A204.1 (cell line): ENCODE results near the gene EDDM3A.
"Not testable (repeated sequence)": the region's sequence is repeated elsewhere in the genome, so short reads cannot be mapped to it uniquely, and the experiment has no call there.

Source experiments
- FAIRE-seq: peaks from 2 replicates; lab custom pipeline; 2012; peaks lifted over from hg19 to GRCh38; lab: Jason Lieb, UNC

The EDDM3A gene

DNA sequence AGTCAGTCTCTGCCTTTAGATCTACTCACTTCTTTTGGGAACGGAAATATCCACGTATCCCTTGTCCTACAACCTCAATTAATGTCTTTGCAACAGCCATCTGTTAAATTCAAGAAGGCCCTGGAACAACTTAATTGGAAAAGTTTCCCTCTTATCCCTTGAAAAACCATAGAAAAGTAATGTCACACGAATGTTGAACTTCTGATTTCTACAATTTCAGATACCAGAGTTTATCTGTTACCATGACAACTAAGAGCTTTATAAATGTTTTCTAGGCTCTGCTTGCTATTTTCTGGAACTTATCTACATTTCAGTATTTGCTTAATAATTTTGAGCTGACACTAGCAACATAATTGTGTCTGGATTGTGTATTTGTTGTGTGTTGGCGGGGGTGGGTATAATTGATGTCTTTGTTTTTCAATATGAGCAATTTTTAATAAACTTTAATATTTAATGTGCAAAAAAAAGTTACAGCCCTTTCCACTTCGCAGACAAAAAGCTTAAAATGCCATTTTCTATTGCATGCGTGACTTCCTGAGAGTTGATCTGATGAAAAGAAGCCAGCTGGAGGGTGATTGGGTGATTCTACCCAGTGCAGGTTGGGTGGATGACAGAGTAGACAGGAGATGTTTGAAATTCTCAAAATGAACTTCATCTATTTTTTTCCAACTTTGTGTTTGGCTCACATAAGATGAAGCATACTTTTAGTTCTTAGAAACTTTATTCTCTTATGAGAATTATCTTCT lies 11.8 kb upstream of the EDDM3A start:
- no peak for FAIRE-seq

DNA sequence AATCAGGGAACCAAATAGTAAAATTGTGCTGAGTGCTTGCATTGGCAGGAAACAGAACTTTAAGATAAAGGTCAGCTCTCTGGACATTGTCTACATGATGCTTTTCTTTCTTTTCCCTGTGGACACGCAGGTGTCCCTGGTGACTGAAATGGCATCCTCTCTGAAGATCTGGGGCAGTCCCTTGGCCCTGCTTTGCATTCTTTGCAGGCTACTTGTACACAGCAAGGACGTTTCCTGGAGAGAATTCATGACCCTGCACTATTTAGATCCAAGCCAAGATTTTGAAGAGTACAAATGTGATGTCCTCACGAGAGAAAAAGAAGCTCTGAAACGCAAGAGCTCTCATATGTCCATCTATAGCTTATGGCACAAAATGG lies 11.3 kb upstream of the EDDM3A start:
- no peak for FAIRE-seq

DNA sequence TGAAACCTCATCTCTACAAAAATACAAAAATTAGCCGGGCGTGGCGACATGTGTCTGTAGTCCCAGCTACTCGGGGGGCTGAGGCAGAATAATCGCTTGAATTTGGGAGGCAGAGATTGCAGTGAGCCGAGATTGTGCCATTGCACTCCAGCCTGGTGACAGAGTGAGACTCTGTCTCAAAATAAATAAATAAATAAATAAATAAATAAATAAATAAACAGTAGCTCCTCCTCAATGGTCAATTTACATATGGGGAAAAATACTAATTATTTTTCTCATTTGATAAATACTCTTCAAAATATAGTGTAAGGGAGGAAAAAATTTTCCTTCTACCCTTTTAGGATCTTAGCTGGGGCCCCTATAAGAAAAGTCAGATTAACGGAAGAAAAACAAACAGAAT lies 7.4 kb upstream of the EDDM3A start:
- not testable (repeated sequence) for FAIRE-seq

DNA sequence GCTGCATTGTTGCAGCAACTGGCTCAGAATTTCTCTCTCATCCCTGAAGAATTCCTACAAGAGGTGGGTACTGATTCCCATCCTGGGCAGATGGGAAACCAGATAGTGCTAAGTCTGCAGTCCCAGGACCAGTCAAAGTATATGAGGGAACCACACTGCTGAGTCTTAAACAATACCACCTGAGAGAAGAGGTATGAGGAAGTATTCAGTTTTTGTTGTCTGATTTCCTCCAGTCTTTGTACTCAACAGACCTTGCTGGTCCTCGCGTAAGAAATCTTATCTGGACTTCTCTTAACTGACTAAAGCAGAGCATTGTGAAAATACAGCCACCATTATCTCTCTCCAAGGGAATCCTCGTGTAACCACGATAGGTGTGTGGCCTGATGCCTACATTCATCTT lies 3.6 kb upstream of the EDDM3A start:
- no peak for FAIRE-seq

DNA sequence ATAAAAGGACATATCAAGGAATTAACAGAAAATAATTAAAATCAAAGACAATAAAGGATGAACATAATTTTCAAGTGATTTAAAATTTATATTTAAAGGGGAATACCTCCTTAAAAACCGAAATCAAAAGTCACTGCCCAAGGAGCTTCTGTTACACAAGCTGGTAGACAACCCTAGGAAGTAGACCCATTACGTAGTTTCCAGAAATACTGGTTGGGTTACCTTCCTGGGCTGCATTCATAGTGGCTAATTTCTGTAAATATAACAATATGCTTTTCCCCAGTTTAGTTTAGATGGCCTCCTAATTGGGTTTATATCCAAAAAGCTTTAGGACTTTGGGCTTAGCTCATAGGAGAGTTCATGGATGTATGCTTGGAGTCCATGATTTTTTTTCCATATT lies 2.1 kb upstream of the EDDM3A start:
- FAIRE-seq: no peak

DNA sequence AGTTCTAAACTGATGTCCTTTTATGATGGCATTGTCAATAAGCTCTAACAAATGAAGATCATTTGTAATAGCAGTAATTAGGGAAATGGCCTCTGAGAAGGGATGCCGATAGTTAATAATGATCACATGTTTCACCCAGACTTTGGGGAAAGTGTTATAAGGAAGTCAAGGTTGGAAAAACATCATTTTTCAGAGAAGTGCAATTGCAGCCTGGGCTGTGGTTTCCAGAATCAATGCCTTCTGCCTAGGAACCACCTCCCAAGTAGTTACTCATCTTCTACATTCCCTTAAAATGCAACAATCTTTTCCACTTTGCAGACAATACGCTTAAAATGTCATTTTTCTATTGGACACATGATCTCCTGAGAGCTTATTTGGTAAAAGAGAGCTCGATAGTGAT lies 879 bp downstream of the EDDM3A start:
- no peak for FAIRE-seq

DNA sequence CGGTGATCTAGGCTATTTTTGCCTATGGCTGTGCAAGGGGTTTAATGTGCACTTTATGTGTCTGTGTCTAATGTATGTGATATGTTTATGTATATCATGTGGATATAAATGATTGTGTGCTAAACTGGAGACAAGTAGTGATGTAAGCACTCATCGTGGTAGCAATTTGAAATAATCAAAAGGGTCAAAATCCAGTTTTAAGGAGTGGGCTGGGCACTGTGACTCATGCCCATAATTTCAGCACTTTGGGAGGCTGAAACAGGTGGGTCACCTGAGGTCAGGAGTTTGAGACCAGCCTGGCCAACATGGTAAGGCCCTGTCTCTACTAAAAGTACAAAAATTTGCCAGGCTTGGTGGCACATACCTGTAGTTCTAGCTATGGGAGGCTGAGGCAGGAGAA lies 2.8 kb downstream of the EDDM3A start:
- no peak for FAIRE-seq

DNA sequence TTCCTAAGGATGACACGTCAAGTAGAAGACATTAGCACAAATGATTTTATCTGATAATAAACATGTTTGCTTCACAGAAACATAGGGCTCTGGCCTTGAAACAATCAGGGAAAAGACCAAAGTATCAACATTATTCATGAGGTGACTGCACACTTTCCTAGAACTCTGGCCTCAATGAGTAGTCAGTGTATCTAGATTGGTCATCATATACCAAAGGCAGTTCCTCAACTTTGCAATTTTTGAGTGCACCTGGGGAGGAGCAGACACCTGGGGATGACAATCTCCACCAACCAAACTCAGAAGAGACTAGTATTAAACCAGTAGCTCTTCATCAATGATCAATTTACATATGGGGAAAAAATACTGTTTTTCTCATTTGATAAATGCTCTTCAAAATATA lies 4.5 kb downstream of the EDDM3A start:
- no peak for FAIRE-seq

GRCh38 chr14:20751963-20752562 lies 6.4 kb downstream of the EDDM3A start:
- FAIRE-seq: no peak

- no peak for FAIRE-seq
These were observed 8.6 kb downstream of the EDDM3A start for GRCh38 chr14:20754308-20754707.

DNA sequence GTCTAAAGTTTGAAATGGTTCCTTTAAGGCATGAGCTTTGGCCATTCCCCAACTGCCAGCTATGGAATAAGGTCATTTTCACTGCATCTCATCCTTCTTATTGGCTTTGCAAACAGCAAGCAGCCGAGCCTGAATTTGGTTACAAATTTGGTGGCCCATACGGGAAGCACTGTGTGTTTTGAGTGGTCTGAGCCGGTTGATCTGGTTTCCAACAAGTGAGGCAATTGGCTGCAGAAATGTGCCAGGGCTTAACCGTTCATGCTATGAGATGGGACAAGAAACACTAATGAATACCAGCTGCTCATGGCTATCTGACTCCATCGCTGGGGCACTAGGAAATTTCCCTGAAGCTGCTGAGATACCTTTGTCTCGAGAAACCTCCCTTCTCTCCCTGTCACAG lies 9.3 kb downstream of the EDDM3A start:
- no peak for FAIRE-seq

DNA sequence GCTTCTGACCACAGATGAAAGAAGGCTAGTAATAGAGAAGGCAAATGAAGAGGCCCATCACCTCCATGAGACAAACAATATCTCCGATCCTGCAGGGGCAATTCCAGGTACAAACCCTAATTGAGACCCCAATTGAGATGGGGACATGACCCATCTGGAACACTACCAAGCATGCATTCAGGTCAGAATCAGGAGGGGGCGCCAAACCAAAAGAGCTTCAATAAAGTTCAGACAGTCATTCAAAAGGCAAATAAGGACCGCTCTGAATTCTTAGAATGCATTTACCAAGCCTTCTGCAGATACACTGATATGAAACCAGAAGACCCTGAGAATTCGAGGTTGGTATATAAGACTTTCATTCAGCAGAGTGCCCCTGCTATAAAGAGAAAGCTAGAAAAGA lies 12.3 kb downstream of the EDDM3A start:
- FAIRE-seq: no peak

DNA sequence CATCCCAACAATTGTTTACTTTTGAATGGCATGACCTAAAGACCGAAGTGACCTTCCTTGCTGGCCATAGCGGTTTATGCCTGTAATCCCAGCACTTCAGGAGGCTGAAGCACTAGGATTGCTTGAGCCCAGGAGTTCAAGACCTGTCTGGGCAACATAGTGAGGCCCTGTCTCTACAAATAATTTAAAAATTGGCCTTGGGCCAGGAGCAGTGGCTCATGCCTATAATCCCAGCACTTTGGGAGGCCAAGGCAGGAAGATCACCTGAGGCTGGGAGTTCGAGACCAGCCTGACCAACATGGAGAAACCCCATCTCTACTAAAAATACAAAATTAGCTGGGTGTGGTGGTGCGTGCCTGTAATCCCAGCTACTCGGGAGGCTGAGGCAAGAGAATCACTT lies 13.8 kb downstream of the EDDM3A start:
- not testable (repeated sequence) for FAIRE-seq

GRCh38 chr14:20760950-20761349 lies 15.3 kb downstream of the EDDM3A start:
- FAIRE-seq: no peak

DNA sequence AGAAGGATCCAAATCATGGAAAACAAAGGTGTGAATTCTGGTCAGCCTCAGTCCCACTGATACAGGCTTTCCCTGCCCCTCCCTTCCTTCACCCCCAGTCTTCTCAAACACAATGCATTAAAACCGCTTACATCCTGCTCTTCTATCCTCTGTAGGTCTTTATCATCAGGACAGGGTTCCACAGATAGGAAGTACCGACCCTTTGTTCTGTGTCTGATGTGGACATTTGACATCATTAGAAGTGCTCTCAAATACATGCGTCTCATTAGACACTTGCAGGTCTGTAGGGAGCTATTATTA lies 22.9 kb downstream of the EDDM3A start:
- no peak for FAIRE-seq

DNA sequence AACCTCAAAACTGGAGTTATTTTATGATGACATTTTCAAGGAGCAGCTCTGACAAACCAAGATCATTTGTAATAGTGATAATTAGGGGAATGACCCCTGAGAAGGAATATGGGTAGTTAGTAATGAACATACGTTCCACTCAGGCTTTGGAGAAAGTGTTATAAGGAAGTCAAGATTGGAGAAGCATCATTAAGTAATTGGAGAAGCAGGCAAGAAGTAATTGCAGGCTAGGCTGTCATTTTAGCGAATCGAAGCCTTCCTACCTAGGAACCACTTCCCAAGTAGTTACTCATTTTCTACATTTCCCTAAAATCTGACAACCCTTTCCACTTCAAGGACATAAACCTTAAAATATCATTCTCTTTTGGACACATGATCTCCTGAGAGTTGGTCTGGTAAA lies 23.7 kb downstream of the EDDM3A start:
- FAIRE-seq: no peak

DNA sequence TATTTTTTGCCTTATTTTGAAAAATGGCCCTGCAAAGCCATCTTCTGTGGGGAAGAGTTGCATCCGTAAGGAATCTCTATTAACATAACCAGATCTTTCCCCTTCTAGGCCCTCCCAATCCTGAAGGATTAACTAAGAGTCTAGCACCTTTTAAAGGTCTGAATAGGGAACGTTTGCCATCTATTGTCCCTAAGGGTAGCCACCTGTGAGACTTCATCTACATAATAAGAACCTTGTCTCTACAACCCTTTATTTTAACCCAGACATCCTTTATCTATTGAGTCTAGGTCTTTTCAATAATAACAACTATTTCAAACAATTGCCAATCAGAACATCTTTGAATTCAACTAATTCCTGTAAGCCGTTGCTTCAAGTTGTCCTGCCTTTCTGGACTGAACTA lies 27.0 kb downstream of the EDDM3A start:
- no peak for FAIRE-seq

GRCh38 chr14:20774258-20774824 lies 28.7 kb downstream of the EDDM3A start:
- no peak for FAIRE-seq

- no peak for FAIRE-seq
These were observed 29.4 kb downstream of the EDDM3A start for GRCh38 chr14:20775043-20775442.

DNA sequence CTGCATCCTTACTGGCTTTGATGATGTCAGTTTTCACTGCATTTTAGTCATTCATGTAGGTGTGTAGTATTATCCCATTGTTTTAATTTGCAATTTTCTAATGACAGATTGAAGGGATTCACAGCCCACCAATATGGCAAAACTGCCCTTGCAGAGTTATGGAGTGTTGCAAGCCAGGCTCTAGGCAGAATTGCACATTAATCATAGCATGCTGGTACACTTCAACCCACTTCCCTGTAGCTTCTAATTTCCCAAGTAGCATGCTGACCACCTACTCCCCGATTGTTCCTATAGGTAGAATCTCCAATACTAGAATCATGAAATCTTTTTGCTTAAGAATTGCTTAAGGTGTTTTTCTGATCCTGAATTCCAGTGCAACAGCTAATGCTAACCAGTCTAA lies 30.2 kb downstream of the EDDM3A start:
- no peak for FAIRE-seq

DNA sequence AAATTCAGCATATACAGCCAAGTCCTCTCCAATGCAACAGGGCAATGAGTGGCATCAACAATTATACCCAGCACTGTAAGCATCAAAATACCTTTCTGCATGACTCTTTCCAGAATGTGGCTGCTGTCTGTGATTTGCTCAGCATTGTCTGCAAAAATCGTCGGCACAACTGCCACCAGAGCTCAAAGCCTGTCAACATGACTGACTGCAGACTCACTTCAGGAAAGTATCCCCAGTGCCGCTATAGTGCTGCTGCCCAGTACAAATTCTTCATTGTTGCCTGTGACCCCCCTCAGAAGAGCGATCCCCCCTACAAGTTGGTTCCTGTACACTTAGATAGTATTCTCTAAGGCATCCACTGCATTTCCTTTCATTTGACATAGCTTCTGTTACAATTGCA lies 36.1 kb downstream of the EDDM3A start:
- FAIRE-seq: no peak

DNA sequence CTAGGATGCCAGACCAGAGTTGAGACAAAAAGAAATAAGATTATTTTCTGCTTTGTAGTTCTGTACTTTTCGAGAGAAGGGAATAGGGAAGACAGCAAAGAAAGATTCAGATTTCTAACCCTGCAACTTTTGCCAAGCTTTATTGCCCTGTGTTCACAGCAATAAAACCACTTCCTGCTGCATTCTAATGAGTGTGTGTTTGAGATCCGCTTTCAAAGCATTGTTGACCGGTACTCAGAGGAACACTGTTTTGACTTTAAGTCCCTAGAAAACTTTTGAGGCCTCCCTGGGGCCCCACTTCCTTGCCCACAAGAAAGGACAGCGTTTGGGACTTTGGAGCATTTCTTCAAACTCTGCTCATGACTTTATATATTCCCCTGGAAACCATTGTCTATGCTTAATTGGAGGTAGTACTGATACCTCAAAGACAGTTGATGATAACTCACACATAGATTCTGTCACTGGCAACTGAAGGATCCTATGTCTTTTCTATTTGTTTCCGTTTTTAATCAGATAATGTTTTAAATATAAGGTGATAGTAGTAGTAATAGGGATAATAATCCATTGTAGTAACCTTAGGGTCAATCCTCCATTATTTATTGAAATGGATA lies 36.7 kb downstream of the EDDM3A start:
- no peak for FAIRE-seq

- no peak for FAIRE-seq
These were observed 41.3 kb downstream of the EDDM3A start for GRCh38 chr14:20787025-20787424.
